Activated CD4-positive, alpha-beta T cell treated with anti-CD3 and anti-CD28 coated beads, Interleukin-2, amount 50 U/mL, for 1 hour (primary cell): ENCODE measurements around the gene BCAR3.

Source experiments
- DNase-seq: peaks from one replicate; pipeline ENCODE4 v3.0.0-alpha.2; 2020

Gene BCAR3

DNA sequence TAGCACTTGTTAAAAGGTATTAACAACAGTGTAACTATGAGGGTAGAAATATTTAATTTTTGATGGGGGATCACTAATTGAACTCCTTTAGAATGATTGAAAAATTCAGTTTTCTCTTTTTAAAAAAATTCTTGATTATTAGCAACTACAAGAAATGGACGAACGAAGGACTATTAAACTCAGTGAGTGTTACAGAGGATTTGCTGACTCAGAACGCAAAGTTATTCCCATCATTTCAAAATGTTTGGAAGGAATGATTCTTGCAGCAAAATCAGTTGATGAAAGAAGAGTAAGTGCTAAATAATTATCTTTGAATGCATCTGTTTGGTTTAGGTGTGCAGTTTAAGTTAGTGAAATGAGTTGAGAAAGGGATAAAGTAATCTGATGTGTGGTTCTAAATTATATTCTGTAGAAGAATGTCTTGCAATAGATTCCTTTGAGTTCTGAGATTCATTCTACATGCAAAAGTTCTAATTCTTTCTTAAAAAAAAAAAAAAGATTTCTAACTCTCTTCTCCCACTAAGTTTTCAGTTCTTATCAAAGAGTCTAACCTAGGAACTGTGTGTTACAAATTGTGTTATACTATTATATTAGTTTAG lies 148.8 kb downstream of the BCAR3 start:
- no peak for DNase-seq

DNA sequence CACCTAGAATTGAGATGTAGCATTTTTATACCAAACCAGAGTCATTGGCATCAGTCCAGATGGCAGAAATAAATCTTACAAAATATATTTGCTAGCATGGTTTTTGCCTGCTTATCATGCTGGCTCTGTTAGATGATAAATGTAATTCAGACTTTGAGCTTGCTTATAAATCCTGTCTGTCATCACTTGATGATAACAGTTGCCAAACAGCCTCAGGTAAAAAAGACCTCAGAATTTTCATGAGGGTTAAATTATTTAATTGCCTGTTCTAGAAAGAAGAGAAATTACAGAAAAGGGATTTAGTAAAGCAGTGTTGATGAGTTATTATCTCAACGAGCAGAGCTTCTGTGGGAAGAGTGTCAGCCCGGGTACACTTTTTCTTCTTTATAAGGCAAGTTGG lies 150.4 kb downstream of the BCAR3 start:
- no peak for DNase-seq

DNA sequence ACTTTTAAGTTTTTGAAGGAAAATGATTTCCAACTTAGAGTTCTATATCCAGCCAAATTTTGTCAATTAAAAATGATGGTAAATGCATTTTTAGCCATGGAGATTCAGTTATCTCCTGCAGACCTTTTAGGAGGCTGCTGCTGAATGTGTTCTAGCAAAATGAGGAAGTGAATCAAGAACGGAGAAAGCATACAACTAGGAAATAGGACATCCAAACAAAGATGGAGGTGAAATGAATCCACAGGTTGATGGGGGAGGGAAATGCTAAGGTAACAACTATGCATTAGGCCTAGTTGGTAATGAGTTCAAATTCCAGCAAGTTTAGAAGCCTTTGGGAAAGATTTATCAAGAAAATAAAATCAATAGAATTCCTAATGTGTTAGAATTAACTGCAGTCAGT lies 153.2 kb downstream of the BCAR3 start:
- DNase-seq: no peak

DNA sequence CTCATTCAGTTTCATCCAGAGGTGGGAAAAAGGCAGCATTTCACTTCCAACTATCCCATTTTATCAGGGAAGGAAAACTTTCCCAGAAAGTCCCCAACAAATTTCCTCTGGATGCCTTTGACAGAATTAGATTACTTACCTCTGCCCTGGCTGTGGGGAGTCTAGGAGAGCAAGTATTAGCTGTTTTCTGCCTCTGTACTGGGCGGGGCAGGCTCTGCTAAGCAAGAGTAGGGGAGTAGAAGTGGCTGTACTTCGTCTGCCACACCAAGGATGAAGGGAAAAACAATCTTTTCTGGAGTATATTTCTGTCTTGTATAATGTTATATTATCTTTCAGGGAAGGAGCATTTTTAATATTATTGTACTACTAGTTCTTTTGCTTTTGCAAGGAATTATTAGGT lies 155.2 kb downstream of the BCAR3 start:
- DNase-seq: no peak

- DNase-seq: no peak
Observed at GRCh38 chr1:93525431-93525830, 156.2 kb downstream of the BCAR3 start.

DNA sequence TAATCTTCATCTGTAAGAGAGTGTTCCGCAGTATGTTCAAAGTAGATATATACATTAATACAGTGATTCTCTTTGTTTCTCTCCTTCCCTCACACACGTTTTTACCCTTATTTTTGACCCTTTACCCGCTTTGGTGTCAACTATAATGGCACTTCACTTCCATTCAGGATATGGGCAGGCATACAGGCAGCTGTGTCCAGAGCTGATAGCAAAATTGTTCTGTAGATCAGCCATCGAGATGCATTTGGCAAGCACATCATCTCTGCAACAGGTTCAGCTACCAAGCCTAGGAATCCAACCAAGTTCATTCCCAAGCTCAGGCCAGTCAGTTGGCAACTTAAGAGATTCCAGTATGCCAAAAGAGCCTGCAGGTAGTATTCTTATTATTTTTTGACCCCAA lies 158.9 kb downstream of the BCAR3 start:
- DNase-seq: no peak

- DNase-seq: no peak
Observed at GRCh38 chr1:93521618-93522017, 160.0 kb downstream of the BCAR3 start.

DNA sequence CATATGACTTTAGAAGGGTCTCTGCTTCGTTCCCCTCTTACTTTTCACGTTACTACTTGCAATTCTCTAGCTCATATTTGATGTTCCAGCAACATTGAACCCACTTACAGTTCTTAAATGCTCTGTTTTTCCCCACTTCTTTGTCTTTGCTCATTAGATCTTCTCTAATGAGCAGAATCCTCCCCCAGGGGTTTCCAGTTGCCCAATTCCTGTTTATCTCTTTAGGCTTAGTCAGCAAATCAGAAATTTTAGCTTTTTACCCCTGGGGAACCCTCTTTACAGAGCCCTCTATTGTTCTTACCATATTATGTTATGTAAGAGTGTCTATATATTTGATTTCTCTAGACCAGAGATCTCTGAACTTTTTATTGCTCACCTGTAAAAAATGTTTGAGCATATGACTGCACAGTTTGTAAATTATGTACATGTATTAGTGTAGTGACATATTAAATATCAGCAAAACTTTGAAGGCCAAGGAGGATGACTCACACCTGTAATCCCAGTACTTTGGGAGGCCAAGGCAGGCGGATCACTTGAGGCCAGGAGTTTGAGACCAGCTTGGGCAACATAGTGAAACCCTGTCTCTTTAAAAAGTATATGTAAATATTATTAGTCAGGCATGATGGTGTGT lies 162.3 kb downstream of the BCAR3 start:
- DNase-seq: no peak

DNA sequence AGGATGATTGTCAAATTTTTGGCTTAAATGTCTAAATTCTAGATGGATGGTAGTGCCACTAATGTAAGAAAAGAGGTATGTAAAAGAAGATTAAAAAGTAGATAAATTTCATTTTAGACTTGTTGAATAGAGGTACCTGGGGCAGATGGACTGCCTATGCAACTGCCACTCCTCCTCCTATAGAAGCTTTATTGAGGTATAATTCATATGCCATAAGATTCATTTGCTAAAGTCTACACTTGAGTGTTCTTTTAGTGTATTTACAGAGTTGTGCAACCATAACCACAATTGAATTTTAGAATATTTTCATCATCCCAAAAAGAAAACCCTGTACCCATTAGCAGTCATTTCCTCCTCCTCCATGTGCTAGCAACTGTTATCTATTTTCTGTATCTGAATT lies 163.1 kb downstream of the BCAR3 start:
- DNase-seq: no peak

DNA sequence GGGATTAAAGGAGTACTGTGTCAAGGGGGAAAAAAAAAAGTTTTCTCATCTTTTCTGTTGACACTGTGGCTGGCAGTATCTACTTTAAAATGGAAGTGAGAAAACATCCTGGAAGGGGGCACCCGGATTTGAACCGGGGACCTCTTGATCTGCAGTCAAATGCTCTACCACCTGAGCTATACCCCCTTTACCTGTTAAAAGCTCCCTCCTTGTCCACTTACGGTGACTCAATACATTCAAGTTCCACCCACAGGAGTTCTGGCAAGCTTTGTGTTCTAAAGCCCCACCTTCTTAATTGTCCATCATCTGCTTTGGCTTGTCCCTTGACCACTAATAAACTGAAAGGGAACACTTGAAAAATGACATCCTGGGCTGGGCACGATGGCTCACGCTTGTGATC lies 165.5 kb downstream of the BCAR3 start:
- no peak for DNase-seq
